Heart right ventricle (tissue), 16 donors: ENCODE results near the gene OR52I2. TPM values are rescaled to one million over a fixed set of nuclear protein-coding genes. Genes with fewer than 3 reads are reported as not detected.
A peak's percentile ranks its signal among the peaks of the same experiment; 100 is the strongest.

Experiments used
- ATAC-seq, 8 donors: fragments of 200-7000 bp; cut with Tn5 transposase; one replicate each; pipeline ENCODE4 v1.9.1; 2020; ENCODE audit warnings: mild to moderate bottlenecking in 8 of 8, moderate library complexity in 8 of 8, moderate number of reproducible peaks in 1 of 8
- DNase-seq, 2 donors: peaks; one replicate each; pipeline ENCODE4 v3.0.0-alpha.2; 2020
- H3K27ac ChIP-seq, 10 donors: fragments of 200-600 bp; sonication (generic) in 2 of 10; one replicate each; pipeline versions ENCODE4 v1.5.0 to v1.8.0; 2020 to 2022; ENCODE audit warnings: mild to moderate bottlenecking in 3 of 10
- H3K27me3 ChIP-seq, 7 donors: fragments of 200-600 bp; one replicate each; pipeline ENCODE4 v1.8.0; 2021 to 2022; ENCODE audit warnings: mild to moderate bottlenecking in 2 of 7
- H3K36me3 ChIP-seq, 9 donors: fragments of 200-600 bp; sonication (generic) in 1 of 9; one replicate each; pipeline versions ENCODE4 v1.5.0 to v1.8.0; 2020 to 2022; ENCODE audit warnings: mild to moderate bottlenecking in 2 of 9
- H3K4me1 ChIP-seq, 9 donors: fragments of 200-600 bp; sonication (generic) in 1 of 9; one replicate each; pipeline versions ENCODE4 v1.5.0 to v1.8.0; 2020 to 2022; ENCODE audit warnings: mild to moderate bottlenecking in 4 of 9
- H3K4me3 ChIP-seq, 10 donors: fragments of 200-600 bp; sonication (generic) in 2 of 10; one replicate each; pipeline versions ENCODE4 v1.5.0 to v1.8.0; 2020 to 2022; ENCODE audit warnings: mild to moderate bottlenecking in 7 of 10, moderate library complexity in 2 of 10
- H3K9me3 ChIP-seq, 11 donors: fragments of 200-600 bp in 10 of 11; sonication (generic) in 2 of 11; one replicate each; pipeline versions ENCODE4 v1.5.0 to v1.8.0; 2013 to 2022; ENCODE audit warnings: mild to moderate bottlenecking in 2 of 11, control low read depth in 1 of 11, moderate library complexity in 1 of 11
- CTCF ChIP-seq, 9 donors: fragments of 200-600 bp; sonication (generic) in 2 of 9; IDR thresholded peaks; one replicate each; pipeline versions ENCODE4 v1.5.0 to v1.8.0; 2021 to 2022; ENCODE audit warnings: antibody characterized with exemption in 9 of 9, mild to moderate bottlenecking in 5 of 9, moderate library complexity in 1 of 9
- WGBS, 2 donors: extraction: QIAGEN DNeasy Blood & Tissue Kit; methylation state at CpG; one replicate each; pipeline ENCODE4 v1.1.7; 2013; ENCODE audit warnings: inconsistent platforms in 1 of 2; 5-methylcytosine and 5-hydroxymethylcytosine counted together
- intact Hi-C, 10 donors: fragments of 100-400 bp; cut with DNase I; formaldehyde crosslinking; loops; one replicate each; pipeline versions ENCODE4 v1.11.1 to v1.14.2; 2022
- polyA plus RNA-seq, 2 donors: library from polyadenylated mRNA; stranded (reverse); fragments of 200-250 nt; gene quantifications; one replicate each; pipeline ENCODE4 v1.2.3, GENCODE V29; 2013
- total RNA-seq, 10 donors: library from RNA; stranded (reverse); fragmentation: NEBNext Ultra II Directional in 3 of 10; extraction: Animal tissue kit (Norgen Biotek cat#: 25700) in 3 of 10; gene quantifications; one replicate each; pipeline versions ENCODE4 v1.2.1 to v1.2.4, GENCODE V29; 2021 to 2023
- donor health status: Arrhythmogenic right ventricular cardiomyopathy.
- donor health status: ischemic (EF 13 %, LVEDD 7.1; RV severe dilation, severe dysfunction).
- donor health status: healthy with polysubstance abuse.
- donor health status: DM: no; HTN: yes; CAD: no.
- donor health status: DM: no; HTN: no; CAD: no.
- donor health status: ischemic (EF 25% LVEDD 6.9; RV normal size, moderate dysfunction).
- donor health status: ischemic (EF 25% LVEDD 5.7; RV mildly dilated, moderate dysfunction).
- donor health status: healthy.
- donor health status: DM: yes; HTN: yes; CAD: no.
- donor health status: Ischemic cardiomyopathy.
- donor health status: ischemic (EF 35%, LVEDD 5.7; RV mildly dilated, moderate dysfunction).
- donor health status: nonischemic (EF 11% LVEDD 7.7; RV severe dilation, severe dysfunction).
- donor health status: DM: yes; HTN: yes; CAD: no.
- donor health status: PGD.
- donor health status: ischemic (EF 29% LVEDD 5.4; RV normal size, mild dysfunction).
- donor health status: nonischemic (EF 23%, LVEDD 6.1; RV moderate dilation, normal function).

The OR52I2 gene
- total and polyA plus RNA-seq, 12 donors = not detected

GRCh38 chr11:4607096-4607495 lies 25.6 kb downstream of the OR52I2 start:
- H3K27ac ChIP-seq = peak overlapping the region in 9 of 10 donors; percentile 89 to 96 (median 92)
- intact Hi-C loops = loop anchor here in 1 of 10 donors (10.0 kb wide), 1 partner anchor 422 kb away; no protein-coding TSS in a partner anchor
- DNase-seq = no peak
- H3K4me3 ChIP-seq = peak overlapping the region; percentile 53 to 86 (median 74)
- no peaks in the 10 kb centered on the region for H3K9me3 ChIP-seq
- H3K4me1 ChIP-seq = peaks cover 0 to 32% (median 23%) of the 10 kb centered on the region in 9 donors
- ATAC-seq = no peak
- H3K27me3 ChIP-seq = no peaks in the 10 kb centered on the region
- TF ChIP-seq CTCF (IDR thresholded peaks at IDR 0.05) = no peak
- 29 to 33% methylated on average over 6 of the region's 6 CpGs for WGBS, 2 donors
- peaks cover 0 to 35% (median 9%) of the 10 kb centered on the region in 9 donors for H3K36me3 ChIP-seq

GRCh38 chr11:4607781-4608666 lies 26.5 kb downstream of the OR52I2 start, which contains the start of gene TRIM68:
Gene TRIM68 (minus strand): TSS chr11:4608231. CDS start chr11:4605504, 2,727 bp downstream.
- ATAC-seq = peak; percentile 99 to 100 (median 100)
- Histone ChIP-seq H3K36me3 (peaks cover 0 to 26% (median 4%) of the 10 kb centered on the region in 9 donors), H3K4me1 (peaks cover 0 to 32% (median 23%) of the 10 kb centered on the region in 9 donors), H3K27ac (peak within 1 kb of the TSS; percentile 51 to 96 (median 92)), H3K9me3 (no peaks in the 10 kb centered on the region), H3K27me3 (no peaks in the 10 kb centered on the region), H3K4me3 (peak within 1 kb of the TSS; percentile 53 to 86 (median 74))
- WGBS, 2 donors = 4% methylated on average over 43 of the region's 43 CpGs
- TF ChIP-seq CTCF (IDR thresholded peaks at IDR 0.05) = peak in 1 of 9 donors; percentile 16
- intact Hi-C loops = loop anchor here in 1 of 10 donors (10.0 kb wide), 1 partner anchor 423 kb away; no protein-coding TSS in a partner anchor
- DNase-seq = peak; percentile 97 to 98

DNA sequence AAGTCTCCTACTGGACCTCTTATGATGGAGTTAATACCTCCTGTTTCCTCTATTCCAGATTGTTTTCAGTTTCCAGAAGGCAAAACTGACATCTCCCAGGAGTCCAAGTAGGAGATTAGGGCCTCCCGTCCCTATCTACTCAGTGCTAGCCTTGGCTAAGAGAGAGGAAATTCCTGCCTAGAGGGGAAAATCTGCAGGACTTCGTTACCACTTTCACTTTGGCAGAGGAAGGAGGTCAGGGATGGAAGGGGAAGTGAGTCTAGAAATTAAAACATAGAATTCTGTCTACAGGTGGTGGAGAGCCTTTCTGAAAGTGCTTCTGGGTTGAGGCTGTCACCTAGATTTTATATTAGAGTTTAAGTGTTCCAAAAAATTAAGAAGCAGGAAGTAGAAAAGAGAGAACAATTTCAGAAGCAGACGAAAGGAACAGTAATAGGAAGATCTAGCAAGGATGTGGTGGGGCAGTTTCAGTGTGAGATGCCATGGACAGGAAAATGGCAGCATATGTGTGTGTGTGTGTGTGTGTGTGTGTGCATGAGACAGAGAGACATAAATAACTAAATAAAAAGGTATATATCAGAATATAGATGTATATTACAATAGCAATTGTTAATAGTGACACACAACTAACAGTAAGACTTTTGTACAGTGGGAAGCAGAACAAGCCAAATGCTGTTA lies 28.9 kb downstream of the OR52I2 start:
- Histone ChIP-seq H3K27ac (peak overlapping the region in 9 of 10 donors; percentile 6 to 84 (median 56)), H3K27me3 (peaks cover 0 to 6% (median 0%) of the 10 kb centered on the region in 7 donors), H3K4me1 (peaks cover 0 to 32% (median 23%) of the 10 kb centered on the region in 9 donors), H3K4me3 (peak overlapping the region in 5 of 10 donors; percentile 24 to 34 (median 28)), H3K9me3 (no peaks in the 10 kb centered on the region), H3K36me3 (peaks cover 0 to 2% (median 0%) of the 10 kb centered on the region in 9 donors)
- TF ChIP-seq CTCF (IDR thresholded peaks at IDR 0.05) = no peak
- intact Hi-C loops = no loop called here
- WGBS, 2 donors = 11 to 17% methylated on average over 3 of the region's 3 CpGs
- no peak for ATAC-seq
- DNase-seq = peak in 1 of 2 donors; percentile 16

DNA sequence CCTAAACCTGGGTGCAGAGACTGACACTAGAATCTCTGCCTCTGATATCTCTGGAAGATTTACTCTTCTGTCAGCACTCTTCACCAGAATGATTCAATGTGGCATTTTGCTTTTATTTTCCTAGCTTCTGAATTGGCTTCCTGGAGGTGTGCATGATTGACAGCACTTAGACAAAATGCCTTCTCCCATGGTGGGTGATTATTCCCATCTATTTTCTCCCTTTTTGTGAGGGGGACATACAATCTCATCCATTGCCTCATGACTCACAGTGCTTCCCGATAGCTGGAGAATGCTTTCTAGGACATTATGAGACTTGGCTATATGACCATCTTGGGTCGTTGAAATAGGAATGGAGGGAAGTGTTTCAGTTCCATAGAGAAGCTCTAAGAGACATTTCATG lies 30.4 kb downstream of the OR52I2 start:
- Histone ChIP-seq H3K4me1 (peaks cover 0 to 20% (median 13%) of the 10 kb centered on the region in 9 donors), H3K9me3 (no peaks in the 10 kb centered on the region), H3K27me3 (peaks cover 0 to 6% (median 0%) of the 10 kb centered on the region in 7 donors), H3K36me3 (no peaks in the 10 kb centered on the region), H3K27ac (no peak overlapping the region), H3K4me3 (no peak overlapping the region)
- 88 to 93% methylated on average over 2 of the region's 2 CpGs for WGBS, 2 donors
- TF ChIP-seq CTCF (IDR thresholded peaks at IDR 0.05) = no peak
- ATAC-seq (no peak), DNase-seq (no peak)
- intact Hi-C loops = no loop called here
